ENCODE measurements around the gene CDH12.

GRCh38 chr5:21931116-21931515 lies 922.0 kb downstream of the CDH12 start:
- TF ChIP-seq CTCF (IDR thresholded peaks at IDR 0.05) (no peak), POLR2A (IDR thresholded peaks at IDR 0.05) (no peak), POLR2AphosphoS5 (IDR thresholded peaks at IDR 0.05) (no peak), EP300 (IDR thresholded peaks at IDR 0.05) (no peak)

Data from suprapubic skin (tissue), 4 donors.